MCF 10A (cell line): ENCODE measurements around the gene GALR3. TPM values are rescaled to one million over a fixed set of nuclear protein-coding genes. Genes with fewer than 3 reads are reported as not detected.

Experiments used
- BruUV-seq: library from RNA; stranded (reverse); fragments of 400-500 nt; replicated peaks from 2 replicates; lab custom pipeline; 2021; lab: Mats Ljungman, UMichigan
- CTCF ChIA-PET: fragments of 300-600 bp; sonication (Branson Sonifier 250); formaldehyde crosslinking; extraction: SDS; loops from one replicate; lab custom pipeline; 2021; ENCODE audit warnings: antibody characterized with exemption, inconsistent platforms; lab: Yijun Ruan, JAX
- POLR2A ChIA-PET: fragments of 300-600, 350-650 bp; sonication (Branson Sonifier 250); formaldehyde crosslinking; extraction: SDS; loops from one replicate; lab custom pipeline; 2020; ENCODE audit warnings: antibody characterized with exemption, inconsistent platforms; lab: Yijun Ruan, JAX
- DNase-seq: peaks from one replicate; pipeline ENCODE4 v3.0.0-alpha.2; 2018; ENCODE audit not compliant: unreplicated experiment
- H3K27ac Mint-ChIP-seq: one replicate; pipeline ENCODE4 v1.8.0; 2022; ENCODE audit warnings: mild to moderate bottlenecking, low read depth, mixed read lengths; ENCODE audit not compliant: unreplicated experiment
- H3K27me3 Mint-ChIP-seq: one replicate; pipeline ENCODE4 v1.8.0; 2022; ENCODE audit warnings: mixed read lengths; ENCODE audit not compliant: insufficient read depth, unreplicated experiment
- H3K36me3 Mint-ChIP-seq: one replicate; pipeline ENCODE4 v1.8.0; 2022; ENCODE audit warnings: mild to moderate bottlenecking, moderate library complexity, mixed read lengths; ENCODE audit not compliant: insufficient read depth, unreplicated experiment
- H3K4me1 Mint-ChIP-seq: one replicate; pipeline ENCODE4 v1.8.0; 2022; ENCODE audit warnings: mixed read lengths; ENCODE audit not compliant: insufficient read depth, unreplicated experiment
- H3K4me3 Mint-ChIP-seq: one replicate; pipeline ENCODE4 v1.8.0; 2022; ENCODE audit warnings: mild to moderate bottlenecking, moderate library complexity, mixed read lengths; ENCODE audit not compliant: unreplicated experiment
- H3K9me3 Mint-ChIP-seq: one replicate; pipeline ENCODE4 v1.8.0; 2022; ENCODE audit warnings: mixed read lengths; ENCODE audit not compliant: unreplicated experiment
- intact Hi-C: fragments of 100-400 bp; cut with micrococcal nuclease; formaldehyde crosslinking; loops from 2 replicates; pipeline ENCODE4 v1.14.1; 2022
- total RNA-seq: library from RNA; stranded (reverse); gene quantifications from 2 replicates; pipeline ENCODE4 v1.2.3, GENCODE V29; 2022
- TF ChIP-seq, protein P1 (sequence below): fragments of 200-600 bp; IDR thresholded peaks from one replicate; pipeline ENCODE4 v1.8.0; 2022; ENCODE audit warnings: antibody characterized with exemption, mild to moderate bottlenecking; ENCODE audit not compliant: unreplicated experiment

The GALR3 gene
- total RNA-seq, 1 experiment from 2014 or later, result 0.26 TPM

- intact Hi-C loops, result no loop called here
- no peaks in the 10 kb centered on the region for H3K9me3 Mint-ChIP-seq
- no peak overlapping the region for H3K4me3 Mint-ChIP-seq
- no peaks in the 10 kb centered on the region for H3K27me3 Mint-ChIP-seq
- TF ChIP-seq, protein P1, sequence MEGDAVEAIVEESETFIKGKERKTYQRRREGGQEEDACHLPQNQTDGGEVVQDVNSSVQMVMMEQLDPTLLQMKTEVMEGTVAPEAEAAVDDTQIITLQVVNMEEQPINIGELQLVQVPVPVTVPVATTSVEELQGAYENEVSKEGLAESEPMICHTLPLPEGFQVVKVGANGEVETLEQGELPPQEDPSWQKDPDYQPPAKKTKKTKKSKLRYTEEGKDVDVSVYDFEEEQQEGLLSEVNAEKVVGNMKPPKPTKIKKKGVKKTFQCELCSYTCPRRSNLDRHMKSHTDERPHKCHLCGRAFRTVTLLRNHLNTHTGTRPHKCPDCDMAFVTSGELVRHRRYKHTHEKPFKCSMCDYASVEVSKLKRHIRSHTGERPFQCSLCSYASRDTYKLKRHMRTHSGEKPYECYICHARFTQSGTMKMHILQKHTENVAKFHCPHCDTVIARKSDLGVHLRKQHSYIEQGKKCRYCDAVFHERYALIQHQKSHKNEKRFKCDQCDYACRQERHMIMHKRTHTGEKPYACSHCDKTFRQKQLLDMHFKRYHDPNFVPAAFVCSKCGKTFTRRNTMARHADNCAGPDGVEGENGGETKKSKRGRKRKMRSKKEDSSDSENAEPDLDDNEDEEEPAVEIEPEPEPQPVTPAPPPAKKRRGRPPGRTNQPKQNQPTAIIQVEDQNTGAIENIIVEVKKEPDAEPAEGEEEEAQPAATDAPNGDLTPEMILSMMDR, result no peak
- no peak overlapping the region for H3K27ac Mint-ChIP-seq
- H3K36me3 Mint-ChIP-seq, result peaks cover 9% of the 10 kb centered on the region
- POLR2A ChIA-PET, result no interaction called here
- BruUV-seq, result no TSS peak
- CTCF ChIA-PET, result interaction anchor here (0.6 to 3.6 kb wide), 2 partner anchors 16 to 51 kb away, joined by 3 to 15 read pairs; no protein-coding TSS in a partner anchor
- no peak for DNase-seq
- no peaks in the 10 kb centered on the region for H3K4me1 Mint-ChIP-seq
These were observed 11.3 kb upstream of the GALR3 start for GRCh38 chr22:37811867-37812266.

- BruUV-seq, result no TSS peak
- TF ChIP-seq, protein P1, result no peak
- Mint-ChIP-seq H3K27me3 (no peaks in the 10 kb centered on the region), H3K4me3 (no peak overlapping the region), H3K4me1 (peaks cover 6% of the 10 kb centered on the region), H3K9me3 (no peaks in the 10 kb centered on the region), H3K36me3 (peaks cover 9% of the 10 kb centered on the region), H3K27ac (no peak overlapping the region)
- intact Hi-C loops, result no loop called here
- ChIA-PET CTCF (interaction anchor here (3.6 kb wide), 1 partner anchor 50 kb away, joined by 15 read pairs; no protein-coding TSS in a partner anchor), POLR2A (no interaction called here)
- no peak for DNase-seq
These were observed 10.1 kb upstream of the GALR3 start for GRCh38 chr22:37812869-37813678.

DNA sequence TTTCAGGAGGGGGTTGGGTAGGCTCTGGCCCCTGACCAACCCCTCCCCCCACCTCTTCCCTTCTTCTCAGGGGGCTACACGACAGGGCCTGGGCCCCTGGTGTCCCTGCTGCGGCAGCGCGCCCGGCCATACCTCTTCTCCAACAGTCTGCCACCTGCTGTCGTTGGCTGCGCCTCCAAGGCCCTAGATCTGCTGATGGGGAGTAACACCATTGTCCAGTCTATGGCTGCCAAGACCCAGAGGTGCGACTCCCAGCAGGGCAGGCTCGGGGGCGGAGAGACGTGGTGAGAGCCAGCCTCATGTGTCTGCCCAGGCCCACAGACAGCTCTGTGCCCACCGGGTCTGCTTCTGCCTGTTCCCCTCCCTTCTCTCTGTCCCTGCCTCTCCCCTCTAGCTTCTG lies 7.6 kb upstream of the GALR3 start:
- intact Hi-C loops, result no loop called here
- H3K4me3 Mint-ChIP-seq, result no peak overlapping the region
- no peak for DNase-seq
- no peaks in the 10 kb centered on the region for H3K9me3 Mint-ChIP-seq
- H3K27me3 Mint-ChIP-seq, result no peaks in the 10 kb centered on the region
- ChIA-PET POLR2A (interaction anchor here (1.0 to 2.0 kb wide), 2 partner anchors 8 to 29 kb away, joined by 4 read pairs; partner anchors contain the start of genes ANKRD54 and GCAT), CTCF (interaction anchor here (0.8 to 5.7 kb wide), 4 partner anchors 14 to 149 kb away, joined by 3 to 60 read pairs (median 3); no protein-coding TSS in a partner anchor)
- H3K36me3 Mint-ChIP-seq, result peaks cover under 1% of the 10 kb centered on the region
- TF ChIP-seq, protein P1, result no peak
- H3K4me1 Mint-ChIP-seq, result peaks cover 6% of the 10 kb centered on the region
- no TSS peak for BruUV-seq
- no peak overlapping the region for H3K27ac Mint-ChIP-seq

DNA sequence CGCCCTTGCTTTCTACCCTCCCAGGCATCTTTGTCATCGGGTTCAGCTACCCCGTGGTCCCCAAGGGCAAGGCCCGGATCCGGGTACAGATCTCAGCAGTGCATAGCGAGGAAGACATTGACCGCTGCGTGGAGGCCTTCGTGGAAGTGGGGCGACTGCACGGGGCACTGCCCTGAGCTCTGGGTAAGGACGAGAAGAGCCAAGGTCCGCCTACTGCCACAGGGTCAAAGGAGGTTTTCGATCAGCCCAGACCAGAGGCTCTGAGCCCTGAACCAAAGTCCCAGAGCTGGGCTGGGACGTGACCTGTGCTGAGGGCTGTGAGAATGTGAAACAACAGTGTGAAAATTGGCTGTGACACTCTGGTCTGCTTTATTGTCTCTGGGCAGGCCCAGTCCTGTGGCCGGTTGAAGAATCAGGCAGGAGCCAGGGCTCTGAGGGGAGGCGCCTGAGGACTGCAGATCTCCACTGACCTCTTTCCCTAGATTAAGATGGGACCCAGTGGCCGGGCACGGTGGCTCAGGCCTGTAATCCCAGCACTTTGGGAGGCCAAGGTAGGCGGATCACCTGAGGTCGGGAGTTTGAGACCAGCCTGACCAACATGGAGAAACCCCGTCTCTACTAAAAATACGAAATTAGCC lies 6.5 kb upstream of the GALR3 start:
- no peaks in the 10 kb centered on the region for H3K9me3 Mint-ChIP-seq
- ChIA-PET POLR2A (interaction anchor here (3.9 kb wide), 1 partner anchor 8 kb away, joined by 20 read pairs; the partner anchor contains the start of gene GCAT), CTCF (interaction anchor here (0.5 to 5.7 kb wide), 29 partner anchors 8 to 1383 kb away, joined by 3 to 60 read pairs (median 4); partner anchors contain the start of genes GCAT and PICK1)
- intact Hi-C loops, result loop anchor here (1.0 kb wide), 4 partner anchors 47 to 149 kb away; no protein-coding TSS in a partner anchor
- TF ChIP-seq, protein P1, result no peak
- no peak overlapping the region for H3K27ac Mint-ChIP-seq
- peaks cover 6% of the 10 kb centered on the region for H3K4me1 Mint-ChIP-seq
- no peak overlapping the region for H3K4me3 Mint-ChIP-seq
- no TSS peak for BruUV-seq
- no peaks in the 10 kb centered on the region for H3K36me3 Mint-ChIP-seq
- H3K27me3 Mint-ChIP-seq, result no peaks in the 10 kb centered on the region
- DNase-seq, result no peak
